Skeletal muscle tissue (tissue), 4 donors: ENCODE measurements around the gene OAS2. TPM values are rescaled to one million over a fixed set of nuclear protein-coding genes. Genes with fewer than 3 reads are reported as not detected.

Experiments
- H3K27ac ChIP-seq: one replicate; pipeline ENCODE4 v1.7.0; 2013; ENCODE audit warnings: mild to moderate bottlenecking, low read depth, low read length, inconsistent platforms
- H3K27me3 ChIP-seq, 3 donors: one replicate each; pipeline ENCODE4 v1.7.0; 2013; ENCODE audit warnings: low read length in 3 of 3; ENCODE audit not compliant: control insufficient read depth in 3 of 3, insufficient read depth in 3 of 3
- H3K36me3 ChIP-seq, 3 donors: one replicate each; pipeline ENCODE4 v1.7.0; 2013; ENCODE audit warnings: low read length in 3 of 3; ENCODE audit not compliant: control insufficient read depth in 3 of 3, insufficient read depth in 3 of 3
- H3K4me1 ChIP-seq, 3 donors: one replicate each; pipeline ENCODE4 v1.7.0; 2013; ENCODE audit warnings: low read length in 3 of 3, mild to moderate bottlenecking in 3 of 3; ENCODE audit not compliant: control insufficient read depth in 3 of 3, insufficient read depth in 3 of 3
- H3K4me3 ChIP-seq, 3 donors: one replicate each; pipeline ENCODE4 v1.7.0; 2013; ENCODE audit warnings: low read length in 3 of 3
- H3K9ac ChIP-seq, 3 donors: one replicate each; pipeline ENCODE4 v1.7.0; 2013; ENCODE audit warnings: low read length in 3 of 3, mild to moderate bottlenecking in 3 of 3, moderate library complexity in 2 of 3, low read depth in 1 of 3
- H3K9me3 ChIP-seq, 3 donors: one replicate each; pipeline ENCODE4 v1.7.0; 2013; ENCODE audit warnings: low read length in 3 of 3; ENCODE audit not compliant: control insufficient read depth in 3 of 3
- total RNA-seq: library from RNA; depleted of rRNA; stranded (reverse); fragments of >200 nt; gene quantifications from one replicate; pipeline ENCODE4 v1.2.3, GENCODE V29; 2014
- donor health status: Osteomylitis.

Gene OAS2
- total RNA-seq, 1 donor from 2014 or later: 6.8 TPM

DNA sequence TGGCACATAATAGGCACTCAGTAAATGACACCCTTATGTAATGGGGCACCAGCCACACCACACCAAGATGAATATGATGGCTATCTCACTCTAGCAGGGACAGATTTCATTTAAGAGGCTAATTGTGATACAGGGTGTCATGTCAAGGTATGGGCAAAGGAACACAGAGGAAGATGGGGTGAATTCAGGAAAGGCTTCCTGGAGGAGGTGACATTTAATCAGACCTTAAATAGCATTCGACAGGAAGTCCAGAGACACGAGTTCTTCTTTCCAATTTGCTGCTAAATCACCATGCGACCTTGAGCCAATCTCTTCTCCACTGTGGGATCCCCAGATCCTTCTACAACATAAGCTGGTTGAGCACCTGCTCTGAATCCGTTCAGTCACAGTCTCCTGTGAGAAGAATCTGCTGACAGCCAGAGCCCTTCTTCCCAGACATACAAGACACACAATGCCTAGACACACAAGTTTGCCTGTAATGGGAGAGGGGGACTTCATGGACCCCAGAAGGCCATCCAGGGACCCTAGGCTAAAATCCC is 76.7 kb downstream of the OAS2 start:
- H3K9me3 ChIP-seq: no peaks in the 10 kb centered on the region
- H3K36me3 ChIP-seq: no peaks in the 10 kb centered on the region
- H3K4me1 ChIP-seq: peaks cover 0 to 2% (median 0%) of the 10 kb centered on the region in 3 donors
- no peak overlapping the region for H3K9ac ChIP-seq
- no peak overlapping the region for H3K4me3 ChIP-seq
- no peak overlapping the region for H3K27ac ChIP-seq
- H3K27me3 ChIP-seq: peaks cover 38 to 50% (median 48%) of the 10 kb centered on the region in 3 donors

DNA sequence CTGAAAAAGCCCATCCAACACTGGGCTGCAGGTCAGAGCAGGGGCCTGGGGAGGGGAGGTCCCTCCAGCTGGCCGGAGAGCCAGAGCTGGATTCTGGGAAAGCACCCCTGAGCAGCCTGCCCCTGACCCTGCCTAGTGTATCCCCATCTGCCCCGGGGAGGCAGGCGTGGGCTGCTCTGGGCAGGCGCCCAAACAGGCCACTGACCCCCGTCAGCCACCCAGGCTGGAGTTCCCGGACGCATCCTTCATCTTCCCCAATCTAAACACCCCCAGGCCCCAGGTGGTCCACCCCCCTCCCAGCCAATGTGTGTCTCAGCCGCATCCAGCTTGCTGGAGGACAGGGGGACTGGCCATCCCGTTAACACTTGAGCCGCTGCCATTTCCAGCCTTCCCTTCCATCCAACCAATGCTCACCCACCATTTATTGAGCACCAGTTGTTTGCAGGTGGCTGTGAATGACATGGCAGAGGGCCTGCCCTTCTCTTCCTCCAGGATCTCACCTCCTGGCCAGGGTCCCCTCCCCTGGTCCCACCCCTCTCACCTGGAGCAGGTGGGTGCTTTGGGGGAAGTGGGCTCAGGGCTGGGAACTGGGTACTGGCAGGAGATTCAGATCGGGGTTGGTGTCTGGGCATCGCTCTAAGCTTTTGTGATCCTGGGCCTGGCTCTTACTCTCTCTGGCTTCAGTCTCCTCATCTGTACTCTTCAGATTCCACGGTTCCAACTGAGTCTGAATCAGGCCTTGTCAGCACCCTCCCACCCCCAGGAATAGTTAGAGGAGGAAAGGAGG is 77.5 kb downstream of the OAS2 start:
- H3K27me3 ChIP-seq: peaks cover 40 to 56% (median 49%) of the 10 kb centered on the region in 3 donors
- no peak overlapping the region for H3K9ac ChIP-seq
- no peaks in the 10 kb centered on the region for H3K36me3 ChIP-seq
- no peak overlapping the region for H3K27ac ChIP-seq
- H3K4me1 ChIP-seq: peaks cover 0 to 2% (median 0%) of the 10 kb centered on the region in 3 donors
- H3K9me3 ChIP-seq: no peaks in the 10 kb centered on the region
- peak overlapping the region in 1 of 3 donors; percentile 43 for H3K4me3 ChIP-seq

DNA sequence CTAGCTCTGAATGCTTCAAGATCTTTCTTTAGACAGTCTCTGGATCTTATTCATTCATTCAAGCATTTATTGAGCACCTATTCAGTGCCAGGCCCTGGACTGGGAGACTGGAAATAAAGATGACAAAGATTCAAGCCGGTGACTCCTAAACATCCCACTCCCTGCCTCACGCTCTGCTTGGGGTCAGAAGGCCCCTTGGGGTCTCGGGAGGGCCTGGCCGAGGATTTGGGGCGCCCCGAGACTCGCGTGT is 78.0 kb downstream of the OAS2 start:
- peaks cover 0 to 2% (median 0%) of the 10 kb centered on the region in 3 donors for H3K4me1 ChIP-seq
- H3K9me3 ChIP-seq: no peaks in the 10 kb centered on the region
- peak overlapping the region in 2 of 3 donors; percentile 32 to 43 for H3K4me3 ChIP-seq
- H3K36me3 ChIP-seq: no peaks in the 10 kb centered on the region
- no peak overlapping the region for H3K27ac ChIP-seq
- peaks cover 40 to 58% (median 50%) of the 10 kb centered on the region in 3 donors for H3K27me3 ChIP-seq
- H3K9ac ChIP-seq: no peak overlapping the region

DNA sequence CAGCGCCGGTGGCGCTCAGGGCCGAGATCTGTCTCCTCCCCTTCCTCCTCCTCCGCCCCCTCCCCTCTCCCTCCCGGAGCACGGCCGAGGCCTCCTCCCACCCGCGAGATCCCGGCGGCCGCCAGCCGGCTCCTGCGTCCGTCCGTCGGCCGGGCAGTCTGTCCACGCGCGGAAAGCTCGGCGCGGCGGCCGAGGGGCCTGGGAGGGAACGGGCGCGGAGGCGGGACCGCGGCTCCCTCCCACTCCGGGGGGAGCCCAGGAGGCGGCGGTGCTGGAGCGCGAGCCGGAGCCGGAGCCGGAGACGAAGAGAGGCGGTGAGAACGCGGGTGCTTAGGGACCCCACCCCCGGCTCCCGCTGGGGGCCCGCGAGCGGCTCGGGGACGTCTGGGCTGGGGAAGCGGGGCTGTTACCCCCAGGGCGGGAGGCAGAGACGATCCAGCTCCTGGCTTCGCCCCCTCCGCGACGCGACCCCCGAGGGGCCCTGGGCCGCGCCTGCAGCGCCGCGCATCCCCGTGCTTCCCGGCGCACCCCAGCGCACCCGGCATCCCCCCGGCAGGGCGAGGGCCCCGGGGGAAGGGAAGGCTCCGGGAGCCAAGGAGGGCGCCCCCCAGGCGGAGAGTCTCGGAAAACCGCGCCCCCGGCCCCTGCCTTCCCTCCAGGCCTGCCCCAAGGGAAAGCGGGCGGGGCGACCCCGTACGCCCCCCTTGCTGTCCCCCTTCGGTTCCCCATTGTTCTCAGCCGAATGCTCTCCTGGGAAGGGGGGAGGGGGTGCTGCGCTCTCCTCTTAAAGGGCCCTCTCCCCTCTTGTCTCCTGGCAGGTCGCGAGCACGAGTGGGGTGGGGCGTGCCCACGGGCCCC is 78.5 kb downstream of the OAS2 start, which contains the start of gene DTX1:
Gene DTX1, plus strand, starts transcription at position 100 of the 858 bp plus-strand sequence. CDS start 1,463 bp downstream, outside the sequence.
- Histone ChIP-seq H3K9ac (peak within 1 kb of the TSS in 1 of 3 donors; percentile 33), H3K36me3 (no peaks in the 10 kb centered on the region), H3K4me1 (peaks cover 0 to 2% (median 0%) of the 10 kb centered on the region in 3 donors), H3K9me3 (no peaks in the 10 kb centered on the region), H3K27ac (no peak within 1 kb of the TSS), H3K4me3 (peak within 1 kb of the TSS; percentile 32 to 43 (median 35)), H3K27me3 (peaks cover 40 to 60% (median 52%) of the 10 kb centered on the region in 3 donors)

DNA sequence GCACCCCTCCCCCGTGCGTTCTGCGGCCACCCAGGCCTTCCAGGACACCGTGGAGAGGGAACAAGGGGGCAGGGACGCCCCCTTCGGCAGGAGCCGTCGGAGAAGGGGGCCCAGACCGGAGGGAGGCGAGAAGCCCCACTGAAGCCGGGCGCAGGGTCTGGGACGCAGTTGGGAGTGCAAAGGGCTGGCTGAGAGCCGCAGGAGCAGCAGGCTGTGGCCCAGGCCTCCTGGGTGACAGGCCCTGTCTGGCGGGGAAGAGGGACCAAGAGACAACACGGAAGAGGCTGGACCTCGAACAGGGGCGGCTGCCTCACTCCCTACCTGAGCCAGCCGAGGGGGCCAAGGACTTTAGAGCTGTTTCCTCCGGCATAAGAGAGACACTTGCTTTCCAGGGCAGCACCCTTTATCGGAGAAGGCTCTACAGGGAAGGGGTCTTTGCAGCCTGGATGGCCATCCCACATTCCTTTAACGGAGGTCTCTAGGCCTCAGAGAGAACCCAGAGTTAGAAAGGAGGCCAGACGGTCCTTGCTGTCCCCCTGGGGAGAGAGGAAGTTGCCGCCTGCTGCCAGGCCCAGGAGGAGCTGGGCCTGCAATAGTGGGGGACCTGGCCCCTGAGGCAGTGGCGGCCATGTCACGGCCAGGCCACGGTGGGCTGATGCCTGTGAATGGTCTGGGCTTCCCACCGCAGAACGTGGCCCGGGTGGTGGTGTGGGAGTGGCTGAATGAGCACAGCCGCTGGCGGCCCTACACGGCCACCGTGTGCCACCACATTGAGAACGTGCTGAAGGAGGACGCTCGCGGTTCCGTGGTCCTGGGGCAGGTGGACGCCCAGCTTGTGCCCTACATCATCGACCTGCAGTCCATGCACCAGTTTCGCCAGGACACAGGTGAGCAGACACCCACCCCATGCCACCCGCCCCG is 79.5 kb downstream of the OAS2 start:
- no peak overlapping the region for H3K27ac ChIP-seq
- H3K36me3 ChIP-seq: no peaks in the 10 kb centered on the region
- no peaks in the 10 kb centered on the region for H3K9me3 ChIP-seq
- H3K4me1 ChIP-seq: peaks cover 0 to 2% (median 0%) of the 10 kb centered on the region in 3 donors
- H3K9ac ChIP-seq: peak overlapping the region in 1 of 3 donors; percentile 16
- H3K27me3 ChIP-seq: peaks cover 40 to 60% (median 57%) of the 10 kb centered on the region in 3 donors
- H3K4me3 ChIP-seq: no peak overlapping the region

DNA sequence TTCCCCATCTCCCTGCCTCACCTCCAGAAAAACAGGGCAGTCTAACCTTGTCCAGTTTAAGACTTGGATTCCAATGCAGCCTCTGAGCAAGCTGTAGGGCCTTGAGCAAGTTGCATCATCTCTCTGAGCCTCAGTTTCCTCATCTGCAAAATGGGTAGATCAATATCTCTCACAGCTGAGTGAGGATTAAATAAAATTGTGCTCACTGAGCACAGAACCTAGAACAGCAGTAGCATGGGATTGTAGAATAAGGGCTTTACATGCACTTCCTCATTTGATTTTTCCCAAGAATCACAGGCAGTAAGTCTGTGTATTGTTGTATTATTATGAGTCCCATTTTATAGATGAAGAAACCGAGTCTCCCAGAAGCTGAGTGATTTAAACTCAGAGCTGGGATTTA is 80.2 kb downstream of the OAS2 start:
- H3K27ac ChIP-seq: no peak overlapping the region
- H3K27me3 ChIP-seq: peaks cover 43 to 65% (median 64%) of the 10 kb centered on the region in 3 donors
- H3K36me3 ChIP-seq: no peaks in the 10 kb centered on the region

DNA sequence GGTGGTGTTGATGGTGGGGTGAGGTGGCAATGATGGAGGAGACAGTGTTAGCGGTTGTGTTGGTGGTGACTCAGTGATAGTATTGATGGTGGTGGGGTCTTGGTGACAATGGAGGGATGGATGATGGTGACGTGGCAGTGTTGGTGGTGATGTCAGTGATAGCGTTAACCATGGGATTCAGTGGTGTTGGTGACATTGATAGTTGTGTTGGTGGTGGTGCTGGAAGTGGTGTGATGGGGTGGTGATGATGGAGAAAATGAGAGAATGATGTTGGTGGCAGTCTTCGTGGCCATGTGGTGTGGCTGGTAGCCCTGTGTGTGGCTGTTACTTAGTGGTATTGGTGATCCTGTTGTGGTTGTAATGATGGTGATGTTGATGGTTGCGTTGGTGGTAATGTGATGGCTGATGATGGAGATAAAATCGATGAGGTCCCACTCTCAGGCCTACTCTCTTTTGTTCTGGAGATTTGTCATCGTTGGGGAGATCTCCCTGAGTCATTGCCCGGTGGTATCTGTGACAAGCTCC is 80.8 kb downstream of the OAS2 start:
- H3K27ac ChIP-seq: no peak overlapping the region
- peaks cover 49 to 70% (median 67%) of the 10 kb centered on the region in 3 donors for H3K27me3 ChIP-seq
- H3K36me3 ChIP-seq: no peaks in the 10 kb centered on the region
- H3K9ac ChIP-seq: no peak overlapping the region
- no peaks in the 10 kb centered on the region for H3K9me3 ChIP-seq
- no peak overlapping the region for H3K4me3 ChIP-seq
- H3K4me1 ChIP-seq: peaks cover 0 to 2% (median 0%) of the 10 kb centered on the region in 3 donors

More for the DNA sequence above, 80.2 kb downstream of the OAS2 start:
- H3K4me3 ChIP-seq: no peak overlapping the region
- H3K9ac ChIP-seq: no peak overlapping the region
- H3K4me1 ChIP-seq: peaks cover 0 to 2% (median 0%) of the 10 kb centered on the region in 3 donors
- no peaks in the 10 kb centered on the region for H3K9me3 ChIP-seq

DNA sequence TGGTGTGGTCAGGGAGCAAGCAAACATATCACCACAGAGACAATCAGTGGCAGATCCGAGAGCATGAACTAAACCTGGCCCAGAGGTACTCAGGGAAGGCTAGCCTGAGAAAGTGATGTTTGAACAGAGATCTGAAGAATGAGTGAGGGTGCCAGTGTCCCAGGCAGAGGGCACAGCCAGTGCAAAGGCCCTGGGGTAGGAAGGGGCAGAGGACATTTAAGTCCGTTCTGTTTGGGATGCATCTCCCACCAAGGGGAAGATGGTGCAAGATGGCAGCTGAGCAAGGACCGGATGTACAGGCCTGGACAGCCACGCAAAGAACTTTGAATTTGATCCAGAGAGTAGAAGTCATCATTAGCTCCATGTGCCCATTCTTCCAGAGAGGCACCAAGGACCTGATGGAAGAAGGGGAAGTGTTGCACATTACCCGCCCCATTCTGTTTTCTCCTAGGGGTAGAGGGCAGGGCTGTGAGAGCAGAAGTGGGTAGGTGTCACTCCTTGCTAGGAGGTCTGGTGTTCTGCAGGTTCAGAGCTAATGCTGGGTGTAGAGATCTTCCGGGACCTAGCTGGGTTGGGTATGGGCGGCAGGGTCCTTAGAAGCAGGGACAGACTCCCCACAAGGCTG is 82.1 kb downstream of the OAS2 start:
- no peak overlapping the region for H3K9ac ChIP-seq
- no peaks in the 10 kb centered on the region for H3K36me3 ChIP-seq
- H3K27ac ChIP-seq: no peak overlapping the region
- H3K4me3 ChIP-seq: no peak overlapping the region
- no peaks in the 10 kb centered on the region for H3K9me3 ChIP-seq
- peaks cover 0 to 2% (median 0%) of the 10 kb centered on the region in 3 donors for H3K4me1 ChIP-seq
- peaks cover 43 to 73% (median 73%) of the 10 kb centered on the region in 3 donors for H3K27me3 ChIP-seq
